ENCODE data around the gene CYP19A1.

GRCh38 chr15:51234176-51234927 is 104.0 kb downstream of the CYP19A1 start:
- TF ChIP-seq CTCF (IDR thresholded peaks at IDR 0.05; ENCODE audit: low read depth, low read length, missing input control) (no peak), RAD21 (IDR thresholded peaks at IDR 0.05) (no peak), TAF1 (conservative IDR thresholded peaks at IDR 0.05) (no peak), REST (IDR thresholded peaks at IDR 0.05) (no peak), RXRA (IDR thresholded peaks at IDR 0.05) (no peak), YY1 (IDR thresholded peaks at IDR 0.05) (no peak), ATF3 (IDR thresholded peaks at IDR 0.05) (no peak), FOXA1 (IDR thresholded peaks at IDR 0.05) (no peak), GABPA (IDR thresholded peaks at IDR 0.05 in 1 of 2, conservative IDR thresholded peaks at IDR 0.05 in 1 of 2) (no peak), MAX (IDR thresholded peaks at IDR 0.05) (no peak)
